ELR (cell line): ENCODE measurements around the gene GLO1.

ENCODE experiments used
- DNase-seq: peaks from one replicate; pipeline ENCODE4 v3.0.0-alpha.2; 2015; ENCODE audit warnings: low read depth

Gene GLO1

GRCh38 chr6:38671885-38672467 is 31.0 kb downstream of the GLO1 start:
- DNase-seq, result peak; percentile 72

GRCh38 chr6:38658418-38659167 is 44.4 kb downstream of the GLO1 start:
- DNase-seq, result no peak

DNA sequence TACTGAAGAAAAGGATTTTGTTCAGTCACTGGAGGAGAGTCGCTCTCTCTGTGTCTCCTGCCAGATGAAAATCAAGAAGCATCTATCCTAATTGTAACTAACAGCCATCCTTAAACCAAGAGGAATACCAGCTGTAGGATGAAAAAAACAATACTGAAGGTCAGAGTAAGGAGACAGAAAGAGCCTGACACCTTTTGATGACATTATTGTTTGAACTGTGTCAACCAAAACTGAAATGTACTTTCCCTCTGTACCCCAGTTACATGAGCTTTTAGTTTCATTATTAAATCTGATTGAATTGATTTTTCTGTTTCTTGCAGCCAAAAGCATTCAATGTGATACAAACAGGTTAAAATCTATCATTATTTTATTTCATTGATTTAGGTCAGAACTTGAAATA is 46.0 kb downstream of the GLO1 start:
- DNase-seq, result no peak

GRCh38 chr6:38654263-38654662 is 48.7 kb downstream of the GLO1 start:
- DNase-seq, result no peak

GRCh38 chr6:38651121-38651784 is 51.7 kb downstream of the GLO1 start:
- DNase-seq, result peak; percentile 39

GRCh38 chr6:38650207-38650752 is 52.7 kb downstream of the GLO1 start:
- no peak for DNase-seq

DNA sequence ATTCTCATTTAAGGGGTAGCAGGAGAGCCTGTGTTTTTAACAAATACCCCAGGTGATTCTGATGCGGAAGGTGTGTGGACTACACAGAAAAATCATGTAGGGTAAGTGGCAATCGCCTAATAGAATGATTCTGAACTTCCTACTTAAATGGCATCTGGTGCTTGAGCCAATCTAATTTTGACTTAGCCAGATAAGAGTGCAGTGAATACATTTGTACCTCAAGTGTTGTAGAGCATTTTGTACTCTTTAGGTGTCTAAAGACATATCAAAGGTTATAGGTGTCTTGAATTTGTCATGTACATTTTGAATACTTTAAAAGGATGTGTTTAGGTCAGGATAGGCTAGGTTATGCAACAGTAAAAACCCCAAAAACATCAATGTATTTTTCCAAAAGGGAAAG is 53.2 kb downstream of the GLO1 start:
- no peak for DNase-seq

GRCh38 chr6:38648629-38649028 is 54.3 kb downstream of the GLO1 start:
- DNase-seq, result no peak

DNA sequence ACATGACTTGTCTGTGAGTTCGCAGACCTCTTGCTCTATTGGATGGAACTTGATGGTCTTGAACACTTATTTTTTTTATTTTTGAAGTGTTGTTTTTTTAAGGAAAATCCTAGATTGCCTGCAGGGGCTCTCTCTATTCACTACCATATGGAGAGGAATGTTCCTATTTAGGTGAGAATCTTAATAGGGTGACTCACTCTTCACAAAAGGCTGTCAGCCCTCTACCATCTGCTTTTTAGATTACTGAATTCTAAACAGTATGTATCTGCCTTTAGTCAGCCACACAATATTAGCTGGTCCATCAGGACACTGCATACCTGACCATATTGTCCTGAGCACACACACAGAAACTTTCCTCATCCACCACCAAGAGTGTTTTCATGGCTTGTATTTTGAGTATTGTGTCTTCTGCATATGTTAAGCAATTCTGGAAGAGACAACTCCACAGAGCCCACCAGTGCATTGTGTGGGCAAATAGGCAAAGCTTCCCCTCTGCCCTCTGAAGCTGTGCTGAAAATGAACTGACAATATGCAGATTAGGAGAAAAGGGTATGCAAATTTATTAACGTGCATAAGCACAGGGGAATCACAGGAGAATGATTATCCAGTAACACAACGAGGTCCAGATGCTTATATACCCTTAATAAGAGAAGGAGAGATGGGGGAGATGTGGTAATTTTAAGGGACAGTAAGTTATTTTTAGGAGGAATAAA is 56.6 kb downstream of the GLO1 start:
- DNase-seq, result peak; percentile 8

DNA sequence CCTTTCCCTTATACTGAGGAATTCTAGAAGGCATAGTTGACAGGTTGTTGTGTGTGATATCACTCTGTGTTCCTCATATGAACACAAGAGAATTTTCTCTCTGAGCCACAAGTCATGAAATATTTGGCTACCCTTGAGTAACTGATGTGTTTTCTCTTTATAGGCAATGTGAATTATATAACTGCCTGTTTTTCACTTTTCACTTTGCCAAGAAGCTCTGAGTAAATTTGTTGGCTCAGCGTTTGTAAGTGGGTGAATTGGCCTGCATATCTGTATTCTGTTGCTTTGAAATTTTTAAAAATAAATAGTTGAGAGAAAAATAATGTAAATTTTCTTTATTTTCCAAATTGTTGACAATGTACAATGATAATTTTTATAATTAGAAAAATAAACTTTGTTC is 58.0 kb downstream of the GLO1 start:
- DNase-seq, result no peak

GRCh38 chr6:38640216-38640909 is 62.6 kb downstream of the GLO1 start:
- peak; percentile 79 for DNase-seq

- peak; percentile 82 for DNase-seq
Observed at GRCh38 chr6:38639498-38640215, 63.3 kb downstream of the GLO1 start, which contains the start of gene BTBD9. Gene BTBD9, minus strand, starts transcription at chr6:38639929.

- peak; percentile 68 for DNase-seq
Observed at GRCh38 chr6:38638941-38639497, 63.9 kb downstream of the GLO1 start.

GRCh38 chr6:38637756-38638155 is 65.2 kb downstream of the GLO1 start:
- DNase-seq, result no peak

DNA sequence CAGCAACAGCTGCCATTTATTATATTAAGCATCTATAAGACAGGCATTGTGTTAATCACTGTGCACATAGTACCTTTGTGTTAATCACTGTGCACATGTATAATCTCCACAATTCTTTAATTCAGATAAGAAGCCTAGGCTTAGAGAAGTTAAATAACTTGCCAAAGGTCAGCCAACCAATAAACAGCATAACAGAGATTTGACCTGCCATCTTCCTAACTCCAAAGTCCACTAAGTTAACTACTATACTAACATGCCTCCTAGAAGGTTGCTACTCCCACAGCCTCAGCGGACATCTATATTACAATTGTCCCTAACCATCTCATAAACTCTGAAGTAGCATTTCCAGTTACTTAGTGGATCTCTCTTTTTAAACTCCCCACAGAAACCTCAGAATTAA is 66.9 kb downstream of the GLO1 start:
- DNase-seq, result no peak

DNA sequence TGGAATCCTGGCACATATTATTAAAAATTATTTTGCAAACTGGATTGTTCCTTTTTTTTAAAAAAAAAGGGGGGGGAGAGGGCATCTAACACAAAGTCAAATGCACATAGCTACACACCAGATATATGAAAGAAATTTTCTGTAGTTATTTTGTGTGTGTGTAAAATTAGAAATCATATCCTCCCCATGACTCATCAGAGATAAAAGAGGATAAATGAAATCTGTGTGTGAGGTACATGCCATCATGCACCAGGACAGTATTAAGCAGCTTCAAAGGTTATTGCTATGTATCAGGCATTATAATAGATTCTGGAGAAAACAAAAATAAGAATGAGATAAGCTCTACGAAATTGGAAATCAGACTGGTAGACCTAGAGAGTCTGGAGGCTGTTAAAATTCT is 68.4 kb downstream of the GLO1 start:
- peak; percentile 22 for DNase-seq

DNA sequence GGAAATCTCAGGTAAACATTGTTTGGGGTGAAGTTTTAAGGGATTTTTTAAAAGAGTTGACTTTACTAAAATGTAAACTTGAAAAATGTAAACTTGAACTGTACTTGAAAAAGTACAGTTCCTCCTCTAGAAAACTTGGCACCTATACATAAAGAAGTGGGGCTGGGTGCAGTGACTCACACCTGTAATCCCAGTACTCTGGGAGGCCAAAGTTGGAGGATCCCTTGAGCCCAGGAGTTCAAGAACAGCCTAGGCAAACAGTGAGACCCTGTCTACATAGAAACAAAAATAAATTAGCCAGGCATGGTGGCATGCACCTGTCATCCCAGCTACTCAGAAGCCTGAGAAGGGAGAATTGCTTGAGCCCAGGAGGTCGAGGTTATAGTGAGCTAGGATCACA is 70.5 kb downstream of the GLO1 start:
- peak; percentile 8 for DNase-seq

GRCh38 chr6:38631186-38631783 is 71.7 kb downstream of the GLO1 start:
- no peak for DNase-seq
